Measurements from ENCODE around the gene FLT4. TPM values are rescaled to one million over a fixed set of nuclear protein-coding genes. Genes with fewer than 3 reads are reported as not detected.
A peak's percentile ranks its signal among the peaks of the same experiment; 100 is the strongest.

FLT4 gene
- total and polyA plus RNA-seq, 4 donors, result 0.13 to 22.1 (median 7.6) TPM

DNA sequence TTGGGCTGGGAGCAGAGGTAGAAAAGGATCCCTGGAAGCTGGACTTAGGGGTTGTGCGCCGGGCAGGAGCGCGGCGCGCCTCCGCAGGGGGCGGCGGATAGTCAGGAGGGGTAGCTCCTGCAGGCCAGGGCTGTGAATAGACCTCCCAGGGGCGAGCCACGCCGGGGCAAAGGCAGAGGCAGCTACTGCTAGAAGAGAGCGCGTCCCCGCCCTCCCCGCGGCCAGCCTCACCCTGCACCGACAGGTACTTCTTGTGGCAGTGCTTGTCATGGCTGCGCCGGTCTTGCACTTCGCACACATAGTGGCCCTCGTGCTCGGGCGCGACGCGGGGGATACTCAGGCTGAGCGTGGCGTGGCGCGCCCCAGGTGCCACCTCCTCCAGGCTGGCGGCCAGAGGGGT is 28.1 kb downstream of the FLT4 start:
- intact Hi-C loops (cut with DNase I), result no loop called here
- H3K4me3 ChIP-seq (ENCODE audit: low read length in 2 of 2), result no peak overlapping the region
- WGBS, 2 donors, result 71 to 74% methylated on average over 27 to 32 of the region's 32 CpGs
- DNase-seq (no peak), ATAC-seq (ENCODE audit: low FRiP score) (no peak)
- H3K36me3 ChIP-seq (ENCODE audit: control insufficient read depth in 1 of 2, insufficient read depth in 2 of 2, low read length in 1 of 2), result no peaks in the 10 kb centered on the region
- H3K4me1 ChIP-seq (ENCODE audit: control insufficient read depth in 1 of 2, insufficient read depth in 2 of 2, low read length in 2 of 2), result no peaks in the 10 kb centered on the region
- H3K27me3 ChIP-seq (ENCODE audit: control insufficient read depth in 1 of 2, insufficient read depth in 2 of 2, low read length in 1 of 2), result no peaks in the 10 kb centered on the region
- H3K9me3 ChIP-seq (ENCODE audit: control insufficient read depth, low read length), result no peaks in the 10 kb centered on the region
- H3K27ac ChIP-seq (ENCODE audit: low read depth in 1 of 2, low read length in 2 of 2), result no peak overlapping the region

DNA sequence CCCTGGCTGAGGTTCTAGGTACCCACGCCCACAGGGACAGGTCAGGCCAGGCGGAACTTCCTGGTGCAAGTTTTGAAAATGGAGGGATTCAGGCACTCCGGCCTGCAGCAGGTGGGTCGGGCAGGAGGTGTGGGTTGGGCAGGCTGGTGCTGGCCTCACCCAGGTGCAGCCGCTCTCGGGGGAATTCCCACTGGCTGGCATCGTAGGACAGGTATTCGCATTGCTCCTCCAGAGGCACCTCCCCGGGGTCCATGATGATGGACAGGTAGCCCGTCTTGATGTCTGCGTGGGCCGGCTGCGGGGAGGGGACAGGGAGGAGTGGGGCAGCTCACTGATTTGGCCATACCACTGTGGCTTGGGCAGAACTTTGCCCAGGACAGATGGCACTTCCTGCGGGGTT is 29.4 kb downstream of the FLT4 start:
- WGBS, 2 donors, result 88 to 93% methylated on average over 14 of the region's 14 CpGs
- no peaks in the 10 kb centered on the region for H3K36me3 ChIP-seq (ENCODE audit: control insufficient read depth in 1 of 2, insufficient read depth in 2 of 2, low read length in 1 of 2)
- no peaks in the 10 kb centered on the region for H3K9me3 ChIP-seq (ENCODE audit: control insufficient read depth, low read length)
- ATAC-seq (ENCODE audit: low FRiP score) (peak; percentile 23), DNase-seq (no peak)
- intact Hi-C loops (cut with DNase I), result no loop called here
- no peak overlapping the region for H3K27ac ChIP-seq (ENCODE audit: low read depth in 1 of 2, low read length in 2 of 2)
- H3K4me1 ChIP-seq (ENCODE audit: control insufficient read depth in 1 of 2, insufficient read depth in 2 of 2, low read length in 2 of 2), result no peaks in the 10 kb centered on the region
- H3K4me3 ChIP-seq (ENCODE audit: low read length in 2 of 2), result no peak overlapping the region
- H3K27me3 ChIP-seq (ENCODE audit: control insufficient read depth in 1 of 2, insufficient read depth in 2 of 2, low read length in 1 of 2), result no peaks in the 10 kb centered on the region

DNA sequence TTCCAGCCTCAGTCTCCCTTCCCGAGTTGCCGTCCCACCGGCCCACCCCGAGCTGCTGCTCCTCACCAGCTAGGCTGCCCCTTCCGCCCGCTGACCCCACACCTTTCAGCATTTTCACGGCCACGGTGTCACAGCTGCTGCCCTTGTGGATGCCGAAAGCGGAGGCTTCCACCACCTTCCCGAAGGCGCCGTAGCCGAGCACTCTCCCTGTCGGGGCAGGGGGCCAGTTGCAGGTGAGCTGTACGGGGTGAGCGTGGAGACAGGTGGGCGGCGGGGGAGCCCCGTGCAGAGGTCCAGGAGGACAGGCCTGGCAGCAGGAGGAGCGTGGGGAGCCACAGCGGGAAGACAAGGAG is 29.9 kb downstream of the FLT4 start:
- intact Hi-C loops (cut with DNase I), result no loop called here
- H3K27ac ChIP-seq (ENCODE audit: low read depth in 1 of 2, low read length in 2 of 2), result no peak overlapping the region
- H3K9me3 ChIP-seq (ENCODE audit: control insufficient read depth, low read length), result no peaks in the 10 kb centered on the region
- no peaks in the 10 kb centered on the region for H3K4me1 ChIP-seq (ENCODE audit: control insufficient read depth in 1 of 2, insufficient read depth in 2 of 2, low read length in 2 of 2)
- no peak overlapping the region for H3K4me3 ChIP-seq (ENCODE audit: low read length in 2 of 2)
- H3K27me3 ChIP-seq (ENCODE audit: control insufficient read depth in 1 of 2, insufficient read depth in 2 of 2, low read length in 1 of 2), result no peaks in the 10 kb centered on the region
- WGBS, 2 donors, result 67 to 75% methylated on average over 22 of the region's 22 CpGs
- DNase-seq, result no peak
- no peaks in the 10 kb centered on the region for H3K36me3 ChIP-seq (ENCODE audit: control insufficient read depth in 1 of 2, insufficient read depth in 2 of 2, low read length in 1 of 2)
- ATAC-seq (ENCODE audit: low FRiP score), result no peak

DNA sequence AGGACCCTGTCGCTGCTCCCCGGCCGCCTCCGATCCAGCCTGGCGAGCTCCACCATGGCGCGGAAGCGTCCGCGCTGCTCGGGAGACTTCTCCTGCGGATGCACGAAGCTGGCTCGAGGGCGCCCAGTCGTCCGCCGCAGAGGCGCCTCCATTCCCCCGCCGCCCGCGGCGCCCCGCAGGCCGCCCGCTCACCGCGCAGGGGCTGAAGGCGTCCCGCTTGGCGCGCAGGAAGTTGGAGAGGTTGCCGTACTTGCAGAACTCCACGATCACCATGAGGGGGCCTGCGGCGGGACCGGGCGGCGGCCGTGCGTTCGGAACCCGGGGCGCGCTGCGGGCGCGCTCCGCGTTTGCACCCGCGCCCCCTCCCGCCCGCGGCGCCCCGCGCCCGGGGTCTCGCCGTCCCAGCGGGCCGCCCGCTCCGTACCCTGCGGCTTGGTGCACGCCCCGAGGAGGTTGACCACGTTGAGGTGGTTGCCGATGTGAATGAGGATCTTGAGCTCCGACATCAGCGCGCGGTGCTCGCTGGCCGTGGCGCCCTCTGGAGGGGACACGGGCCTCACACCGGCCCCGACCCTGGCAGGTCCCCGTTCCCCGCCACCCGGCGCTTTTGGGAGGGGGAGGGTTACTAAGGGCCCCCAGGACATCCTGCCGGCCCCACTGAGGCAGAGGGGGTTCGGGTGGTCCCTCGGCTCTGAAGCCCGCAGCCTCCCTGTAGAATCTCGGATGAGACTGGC is 30.4 kb downstream of the FLT4 start:
- no peak overlapping the region for H3K4me3 ChIP-seq (ENCODE audit: low read length in 2 of 2)
- no peak for ATAC-seq (ENCODE audit: low FRiP score)

GRCh38 chr5:180618487-180618828 is 30.9 kb downstream of the FLT4 start:
- 6 to 12% methylated on average over 15 of the region's 15 CpGs for WGBS, 2 donors
- no peak overlapping the region for H3K4me3 ChIP-seq (ENCODE audit: low read length in 2 of 2)

More for the DNA sequence above, 30.4 kb downstream of the FLT4 start:
- Histone ChIP-seq H3K36me3 (ENCODE audit: control insufficient read depth in 1 of 2, insufficient read depth in 2 of 2, low read length in 1 of 2) (no peaks in the 10 kb centered on the region), H3K27ac (ENCODE audit: low read depth in 1 of 2, low read length in 2 of 2) (no peak overlapping the region), H3K9me3 (ENCODE audit: control insufficient read depth, low read length) (no peaks in the 10 kb centered on the region), H3K27me3 (ENCODE audit: control insufficient read depth in 1 of 2, insufficient read depth in 2 of 2, low read length in 1 of 2) (no peaks in the 10 kb centered on the region), H3K4me1 (ENCODE audit: control insufficient read depth in 1 of 2, insufficient read depth in 2 of 2, low read length in 2 of 2) (no peaks in the 10 kb centered on the region)
- DNase-seq, result no peak
- 5 to 6% methylated on average over 87 to 90 of the region's 90 CpGs for WGBS, 2 donors
- intact Hi-C loops (cut with DNase I), result no loop called here

GRCh38 chr5:180613814-180614188 is 35.6 kb downstream of the FLT4 start:
- Histone ChIP-seq H3K4me1 (ENCODE audit: control insufficient read depth in 1 of 2, insufficient read depth in 2 of 2, low read length in 2 of 2) (no peaks in the 10 kb centered on the region), H3K27ac (ENCODE audit: low read depth in 1 of 2, low read length in 2 of 2) (no peak overlapping the region), H3K4me3 (ENCODE audit: low read length in 2 of 2) (no peak overlapping the region), H3K36me3 (ENCODE audit: control insufficient read depth in 1 of 2, insufficient read depth in 2 of 2, low read length in 1 of 2) (no peaks in the 10 kb centered on the region), H3K9me3 (ENCODE audit: control insufficient read depth, low read length) (no peaks in the 10 kb centered on the region), H3K27me3 (ENCODE audit: control insufficient read depth in 1 of 2, insufficient read depth in 2 of 2, low read length in 1 of 2) (no peaks in the 10 kb centered on the region)
- ATAC-seq (ENCODE audit: low FRiP score), result no peak
- DNase-seq, result no peak
- intact Hi-C loops (cut with DNase I), result no loop called here
- 83 to 84% methylated on average over 11 of the region's 11 CpGs for WGBS, 2 donors

More at GRCh38 chr5:180618487-180618828, 30.9 kb downstream of the FLT4 start:
- intact Hi-C loops (cut with DNase I), result no loop called here
- Histone ChIP-seq H3K36me3 (ENCODE audit: control insufficient read depth in 1 of 2, insufficient read depth in 2 of 2, low read length in 1 of 2) (no peaks in the 10 kb centered on the region), H3K27ac (ENCODE audit: low read depth in 1 of 2, low read length in 2 of 2) (no peak overlapping the region), H3K27me3 (ENCODE audit: control insufficient read depth in 1 of 2, insufficient read depth in 2 of 2, low read length in 1 of 2) (no peaks in the 10 kb centered on the region), H3K9me3 (ENCODE audit: control insufficient read depth, low read length) (no peaks in the 10 kb centered on the region), H3K4me1 (ENCODE audit: control insufficient read depth in 1 of 2, insufficient read depth in 2 of 2, low read length in 2 of 2) (no peaks in the 10 kb centered on the region)
- DNase-seq (no peak), ATAC-seq (ENCODE audit: low FRiP score) (no peak)

GRCh38 chr5:180613188-180613813 is 36.1 kb downstream of the FLT4 start:
- H3K27me3 ChIP-seq (ENCODE audit: control insufficient read depth in 1 of 2, insufficient read depth in 2 of 2, low read length in 1 of 2), result no peaks in the 10 kb centered on the region
- 76 to 79% methylated on average over 19 of the region's 19 CpGs for WGBS, 2 donors
- H3K27ac ChIP-seq (ENCODE audit: low read depth in 1 of 2, low read length in 2 of 2), result no peak overlapping the region
- DNase-seq (no peak), ATAC-seq (ENCODE audit: low FRiP score) (peak; percentile 19)
- H3K4me1 ChIP-seq (ENCODE audit: control insufficient read depth in 1 of 2, insufficient read depth in 2 of 2, low read length in 2 of 2), result no peaks in the 10 kb centered on the region
- no peaks in the 10 kb centered on the region for H3K36me3 ChIP-seq (ENCODE audit: control insufficient read depth in 1 of 2, insufficient read depth in 2 of 2, low read length in 1 of 2)
- H3K9me3 ChIP-seq (ENCODE audit: control insufficient read depth, low read length), result no peaks in the 10 kb centered on the region
- intact Hi-C loops (cut with DNase I), result no loop called here
- no peak overlapping the region for H3K4me3 ChIP-seq (ENCODE audit: low read length in 2 of 2)

DNA sequence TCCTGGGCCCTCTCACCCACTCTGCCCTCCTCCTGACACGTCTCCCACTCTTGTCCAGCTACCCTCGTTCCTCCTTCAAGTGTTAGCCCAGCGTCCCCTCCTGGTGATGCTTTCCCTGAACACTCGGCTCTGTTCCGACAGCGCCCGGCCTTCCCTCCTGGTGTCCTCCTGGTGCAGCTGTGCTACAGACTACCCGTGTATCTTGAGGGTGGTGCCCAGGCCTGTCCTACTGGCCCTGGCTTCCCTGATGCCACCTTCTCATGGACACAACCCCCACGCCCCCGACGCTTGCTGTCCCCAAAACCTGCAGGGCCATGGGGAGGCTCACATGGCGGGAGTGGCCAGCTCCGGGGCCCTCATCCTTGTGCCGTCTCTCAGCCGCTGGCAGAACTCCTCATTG is 36.7 kb downstream of the FLT4 start:
- no peaks in the 10 kb centered on the region for H3K36me3 ChIP-seq (ENCODE audit: control insufficient read depth in 1 of 2, insufficient read depth in 2 of 2, low read length in 1 of 2)
- intact Hi-C loops (cut with DNase I), result no loop called here
- H3K27ac ChIP-seq (ENCODE audit: low read depth in 1 of 2, low read length in 2 of 2), result no peak overlapping the region
- no peak for DNase-seq
- H3K27me3 ChIP-seq (ENCODE audit: control insufficient read depth in 1 of 2, insufficient read depth in 2 of 2, low read length in 1 of 2), result no peaks in the 10 kb centered on the region
- no peaks in the 10 kb centered on the region for H3K4me1 ChIP-seq (ENCODE audit: control insufficient read depth in 1 of 2, insufficient read depth in 2 of 2, low read length in 2 of 2)
- H3K9me3 ChIP-seq (ENCODE audit: control insufficient read depth, low read length), result no peaks in the 10 kb centered on the region
- ATAC-seq (ENCODE audit: low FRiP score), result no peak
- 83% methylated on average over 15 of the region's 15 CpGs for WGBS, 2 donors
- H3K4me3 ChIP-seq (ENCODE audit: low read length in 2 of 2), result no peak overlapping the region

GRCh38 chr5:180611140-180611850 is 38.1 kb downstream of the FLT4 start:
- H3K4me3 ChIP-seq (ENCODE audit: low read length in 2 of 2), result no peak overlapping the region
- no peak overlapping the region for H3K27ac ChIP-seq (ENCODE audit: low read depth in 1 of 2, low read length in 2 of 2)
- H3K27me3 ChIP-seq (ENCODE audit: control insufficient read depth in 1 of 2, insufficient read depth in 2 of 2, low read length in 1 of 2), result no peaks in the 10 kb centered on the region
- H3K9me3 ChIP-seq (ENCODE audit: control insufficient read depth, low read length), result no peaks in the 10 kb centered on the region
- DNase-seq (no peak), ATAC-seq (ENCODE audit: low FRiP score) (no peak)
- no peaks in the 10 kb centered on the region for H3K4me1 ChIP-seq (ENCODE audit: control insufficient read depth in 1 of 2, insufficient read depth in 2 of 2, low read length in 2 of 2)
- H3K36me3 ChIP-seq (ENCODE audit: control insufficient read depth in 1 of 2, insufficient read depth in 2 of 2, low read length in 1 of 2), result no peaks in the 10 kb centered on the region
- WGBS, 2 donors, result 85 to 87% methylated on average over 29 to 30 of the region's 30 CpGs
- intact Hi-C loops (cut with DNase I), result no loop called here

Measured in aorta (tissue), 5 donors.